GM13976 (cell line): ENCODE measurements around the gene RAMACL.

Experiments
- DNase-seq: peaks from one replicate; pipeline ENCODE4 v3.0.0; 2012; ENCODE audit warnings: low spot score
- in situ Hi-C: fragments of 300-500 bp; cut with MboI; formaldehyde crosslinking; loops from one replicate; pipeline ENCODE4 v1.12.0; 2022; ENCODE audit warnings: low sequenced_read_pairs, mixed read lengths, inconsistent platforms; ENCODE audit not compliant: unreplicated experiment
- TF ChIP-seq, protein P1 (sequence below): IDR thresholded peaks from 2 replicates; pipeline ENCODE4 v1.5.1; 2012; ENCODE audit warnings: borderline replicate concordance, mild to moderate bottlenecking; ENCODE audit not compliant: insufficient read depth; ENCODE audit errors: extremely low read depth, missing control alignments, control extremely low read depth

Gene RAMACL

DNA sequence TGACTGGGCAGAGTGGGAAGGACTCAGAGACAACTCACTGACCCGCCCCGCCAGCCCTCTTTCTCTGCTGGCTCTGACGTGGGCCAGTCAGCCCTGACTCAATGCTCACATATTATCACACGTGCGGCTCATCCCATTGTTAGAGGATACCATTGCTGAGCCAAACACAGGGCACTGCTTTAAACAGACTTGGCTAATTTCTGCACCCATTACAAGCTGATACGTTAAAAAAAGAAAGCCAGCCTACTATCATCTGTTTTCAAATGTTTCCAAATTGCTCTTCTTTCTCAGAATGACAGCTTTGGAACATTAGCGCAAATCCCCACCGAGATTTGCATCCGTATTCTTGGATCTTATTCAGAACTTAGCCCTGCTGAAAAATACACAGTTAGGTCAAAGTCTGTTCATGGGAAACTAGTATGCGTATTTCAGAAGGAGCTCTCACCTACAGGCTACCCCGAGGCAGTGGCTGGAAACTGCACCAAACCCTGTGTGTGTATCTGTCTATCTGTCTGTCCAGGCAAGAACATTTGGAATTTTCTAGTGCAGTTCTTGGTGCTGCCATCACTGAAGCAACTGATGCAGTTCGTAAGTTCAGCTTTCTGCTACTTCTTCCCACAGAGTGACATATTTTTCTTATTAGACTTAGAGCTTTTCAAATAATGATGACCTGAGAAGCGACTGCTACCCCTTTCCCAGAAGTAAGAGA, 32.8 kb downstream of the RAMACL start:
- no peak for DNase-seq
- in situ Hi-C loops = no loop called here
- TF ChIP-seq, protein P1, sequence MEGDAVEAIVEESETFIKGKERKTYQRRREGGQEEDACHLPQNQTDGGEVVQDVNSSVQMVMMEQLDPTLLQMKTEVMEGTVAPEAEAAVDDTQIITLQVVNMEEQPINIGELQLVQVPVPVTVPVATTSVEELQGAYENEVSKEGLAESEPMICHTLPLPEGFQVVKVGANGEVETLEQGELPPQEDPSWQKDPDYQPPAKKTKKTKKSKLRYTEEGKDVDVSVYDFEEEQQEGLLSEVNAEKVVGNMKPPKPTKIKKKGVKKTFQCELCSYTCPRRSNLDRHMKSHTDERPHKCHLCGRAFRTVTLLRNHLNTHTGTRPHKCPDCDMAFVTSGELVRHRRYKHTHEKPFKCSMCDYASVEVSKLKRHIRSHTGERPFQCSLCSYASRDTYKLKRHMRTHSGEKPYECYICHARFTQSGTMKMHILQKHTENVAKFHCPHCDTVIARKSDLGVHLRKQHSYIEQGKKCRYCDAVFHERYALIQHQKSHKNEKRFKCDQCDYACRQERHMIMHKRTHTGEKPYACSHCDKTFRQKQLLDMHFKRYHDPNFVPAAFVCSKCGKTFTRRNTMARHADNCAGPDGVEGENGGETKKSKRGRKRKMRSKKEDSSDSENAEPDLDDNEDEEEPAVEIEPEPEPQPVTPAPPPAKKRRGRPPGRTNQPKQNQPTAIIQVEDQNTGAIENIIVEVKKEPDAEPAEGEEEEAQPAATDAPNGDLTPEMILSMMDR = no peak

GRCh38 chr6:166552600-166552999, 33.9 kb downstream of the RAMACL start:
- in situ Hi-C loops = no loop called here
- TF ChIP-seq, protein P1 = no peak

GRCh38 chr6:166551754-166552495, 34.6 kb downstream of the RAMACL start:
- TF ChIP-seq, protein P1 = no peak
- in situ Hi-C loops = no loop called here
- no peak for DNase-seq

More at GRCh38 chr6:166552600-166552999, 33.9 kb downstream of the RAMACL start:
- DNase-seq = no peak

DNA sequence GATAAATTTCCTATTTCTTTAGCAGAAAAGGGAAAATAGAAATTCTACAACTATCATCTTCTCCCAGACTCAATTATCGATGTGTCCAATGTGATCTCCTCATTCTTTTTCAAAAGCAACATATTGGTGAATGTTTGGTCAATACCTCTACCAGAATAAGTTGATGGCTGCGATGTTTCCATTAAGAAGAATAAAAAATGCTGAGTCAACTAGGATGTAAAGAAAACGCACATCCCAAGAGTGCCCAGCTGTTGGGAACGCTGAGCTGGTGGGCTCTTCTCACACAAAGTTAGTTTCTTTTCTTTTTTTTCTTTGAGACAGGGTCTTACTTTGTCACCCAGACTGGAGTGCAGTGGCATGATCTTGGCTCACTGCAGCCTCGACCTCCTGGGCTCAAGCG, 39.8 kb downstream of the RAMACL start:
- TF ChIP-seq, protein P1 = no peak
- DNase-seq = no peak
- in situ Hi-C loops = no loop called here

GRCh38 chr6:166545156-166546034, 41.1 kb downstream of the RAMACL start:
- in situ Hi-C loops = no loop called here
- DNase-seq = no peak
- TF ChIP-seq, protein P1 = no peak

GRCh38 chr6:166544296-166544605, 42.2 kb downstream of the RAMACL start:
- TF ChIP-seq, protein P1 = no peak
- in situ Hi-C loops = no loop called here
- DNase-seq = no peak
